NCI-H82 (cell line): Measurements from ENCODE around the gene TUBB2A.
"Not testable (repeated sequence)": the region's sequence is repeated elsewhere in the genome, so short reads cannot be mapped to it uniquely, and the experiment has no call there.

Experiments
- DNase-seq: peaks from one replicate; lab custom pipeline; 2025; lab: John Stamatoyannopoulos, UW

TUBB2A gene

GRCh38 chr6:3157131-3157933 is at the start of gene TUBB2A:
Gene TUBB2A, minus strand, starts transcription at chr6:3157544. Its CDS starts 81 bp downstream, at chr6:3157463.
- peak; percentile 81 for DNase-seq

DNA sequence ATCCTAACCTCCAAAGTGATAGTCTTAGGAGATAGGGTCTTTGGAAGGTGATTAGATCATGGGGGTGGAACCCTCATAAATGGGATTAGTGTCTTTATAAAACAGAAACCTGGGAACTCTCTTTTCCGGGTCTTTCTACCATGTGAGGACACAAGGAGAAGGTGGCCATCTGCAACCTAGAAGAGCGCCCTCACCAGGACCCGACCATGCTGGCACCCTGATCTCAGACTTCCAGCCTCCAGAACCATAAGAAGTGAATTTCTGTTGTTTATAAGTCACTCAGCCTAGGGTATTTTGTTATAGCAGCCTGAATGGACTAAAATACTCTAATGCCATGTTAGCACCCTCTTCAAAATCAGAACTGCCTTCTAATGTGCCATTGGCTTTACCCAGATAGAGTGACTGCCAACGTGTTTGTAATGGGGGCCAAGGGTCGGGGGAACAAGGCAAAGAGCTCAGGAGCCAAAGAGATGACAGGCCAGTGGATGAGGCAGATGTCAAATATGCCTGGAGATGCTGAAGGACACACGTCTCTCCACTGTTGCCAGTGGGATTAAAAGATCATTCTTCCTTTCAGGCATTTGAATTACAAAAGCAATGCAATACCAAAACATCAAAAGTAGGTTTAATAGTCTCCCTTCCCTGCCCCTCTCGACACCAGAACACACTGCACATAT is 49.1 kb upstream of the TUBB2A start:
- peak; percentile 27 for DNase-seq

GRCh38 chr6:3205913-3206312 is 48.6 kb upstream of the TUBB2A start:
- DNase-seq, result no peak

DNA sequence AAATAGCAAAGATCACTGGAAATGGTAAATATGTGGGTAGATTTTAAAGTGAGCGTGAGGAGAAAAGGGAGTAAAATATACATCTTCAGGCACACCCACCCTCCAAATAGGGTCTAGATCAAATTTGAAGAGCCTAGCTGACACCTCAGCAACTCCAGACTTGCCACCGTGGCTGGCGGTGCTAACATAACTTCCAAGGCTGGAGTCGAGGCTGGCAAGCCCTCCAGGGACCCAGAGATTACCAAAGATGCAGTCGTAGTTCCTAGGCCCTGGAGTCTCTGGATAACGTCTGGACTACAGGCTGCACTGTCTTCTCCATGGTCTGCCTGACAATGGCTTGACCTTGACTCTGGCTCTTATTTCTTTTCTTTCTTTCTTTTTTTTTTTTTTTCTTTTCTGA is 47.6 kb upstream of the TUBB2A start:
- DNase-seq, result no peak

DNA sequence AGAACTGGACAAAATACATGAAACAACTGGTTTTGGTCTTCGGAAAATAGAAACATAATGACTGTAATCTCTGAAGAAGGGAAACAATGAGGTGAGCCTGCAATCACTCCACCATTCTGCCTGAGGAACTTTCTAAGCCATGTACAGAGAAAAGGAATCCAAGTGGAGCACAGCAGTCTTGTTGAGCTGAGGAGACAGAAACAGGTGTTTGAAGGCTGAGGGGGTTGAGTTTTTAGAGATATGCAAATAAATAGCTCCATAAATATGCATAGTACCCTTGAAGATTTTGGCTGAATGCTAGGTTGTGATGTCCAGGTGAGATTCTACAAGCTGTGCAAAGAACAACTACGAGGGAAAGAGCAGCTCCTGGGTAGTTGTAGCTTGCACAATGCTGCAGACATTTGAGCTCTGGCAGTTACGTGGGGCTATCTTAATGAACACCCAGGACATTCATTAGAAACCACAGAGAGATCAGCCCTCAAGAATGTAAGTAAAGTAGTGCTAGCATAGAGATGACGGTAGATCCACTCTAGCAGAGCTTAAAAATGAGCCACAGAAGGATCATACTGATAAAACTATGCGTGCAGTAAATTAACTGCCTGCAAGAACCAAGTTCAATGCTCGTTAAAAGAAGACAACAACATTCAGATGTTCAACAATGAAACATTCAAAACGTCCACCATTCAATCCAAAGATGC is 45.8 kb upstream of the TUBB2A start:
- DNase-seq, result no peak

DNA sequence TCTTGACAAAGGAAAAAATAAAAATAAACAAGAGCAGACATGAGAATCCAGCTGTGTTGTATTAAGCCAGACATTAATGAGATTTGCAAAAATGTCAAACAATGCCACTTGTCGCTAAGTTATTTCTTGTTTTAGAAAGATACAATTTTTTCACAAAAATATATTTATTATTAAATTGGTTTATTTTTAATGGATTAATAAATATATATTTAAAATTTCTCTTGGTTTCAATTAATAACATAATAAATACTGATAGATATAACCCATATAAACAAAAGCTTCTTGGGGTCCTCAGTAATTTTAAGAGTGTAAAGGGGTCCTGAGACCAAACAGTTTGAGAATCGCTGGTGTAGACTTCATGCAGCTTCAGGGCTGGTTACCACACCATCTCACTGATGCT is 44.0 kb upstream of the TUBB2A start:
- DNase-seq, result no peak

GRCh38 chr6:3200682-3201081 is 43.3 kb upstream of the TUBB2A start:
- no peak for DNase-seq

- DNase-seq, result no peak
Observed at GRCh38 chr6:3199382-3199781, 42.0 kb upstream of the TUBB2A start.

DNA sequence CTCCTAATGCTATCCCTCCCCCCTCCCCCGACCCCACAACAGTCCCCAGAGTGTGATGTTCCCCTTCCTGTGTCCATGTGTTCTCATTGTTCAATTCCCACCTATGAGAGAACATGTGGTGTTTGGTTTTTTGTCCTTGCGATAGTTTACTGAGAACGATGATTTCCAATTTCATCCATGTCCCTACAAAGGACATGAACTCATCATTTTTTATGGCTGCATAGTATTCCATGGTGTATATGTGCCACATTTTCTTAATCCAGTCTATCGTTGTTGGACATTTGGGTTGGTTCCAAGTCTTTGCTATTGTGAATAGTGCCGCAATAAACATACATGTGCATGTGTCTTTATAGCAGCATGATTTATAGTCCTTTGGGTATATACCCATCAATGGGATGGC is 40.4 kb upstream of the TUBB2A start:
- DNase-seq, result not testable (repeated sequence)

GRCh38 chr6:3196770-3197169 is 39.4 kb upstream of the TUBB2A start:
- DNase-seq, result no peak

DNA sequence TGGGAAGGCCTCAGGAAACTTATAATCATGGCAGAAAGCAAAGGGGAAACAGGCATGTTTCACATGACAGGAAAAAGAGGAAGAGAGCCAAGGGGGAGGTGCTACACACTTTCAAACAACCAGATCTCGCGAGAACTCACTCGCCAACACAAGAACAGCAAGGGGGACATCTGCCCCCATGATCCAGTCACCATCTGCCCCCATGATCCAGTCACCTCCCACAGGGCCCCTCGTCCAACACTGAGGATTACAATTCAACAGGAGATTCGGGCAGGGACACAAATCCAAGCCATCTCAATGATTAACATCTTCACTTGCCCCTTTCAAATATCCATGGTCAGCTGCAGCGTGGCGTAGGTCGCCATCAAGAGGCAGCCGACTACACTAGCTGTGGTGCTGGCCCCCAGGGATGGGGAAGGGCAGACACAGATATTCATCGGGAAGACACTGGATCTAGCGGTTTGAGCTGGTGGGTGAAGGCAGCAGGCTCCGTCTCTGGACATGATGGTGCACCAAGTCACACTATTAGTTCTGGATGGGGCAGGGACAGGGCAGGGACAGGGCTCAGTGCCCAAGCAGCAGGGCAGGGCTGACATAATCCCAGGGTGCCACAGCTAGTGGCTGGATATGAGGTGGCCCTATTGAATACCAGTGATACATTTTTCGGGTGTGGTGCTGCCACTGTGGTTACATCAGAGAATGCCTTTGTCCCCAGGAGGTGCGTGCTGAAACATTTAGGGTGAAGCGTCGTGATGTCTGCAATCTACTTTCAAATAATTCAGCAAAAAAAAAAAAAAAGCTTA is 38.6 kb upstream of the TUBB2A start:
- DNase-seq, result peak; percentile 94

- DNase-seq, result no peak
Observed at GRCh38 chr6:3195420-3195694, 38.0 kb upstream of the TUBB2A start.

DNA sequence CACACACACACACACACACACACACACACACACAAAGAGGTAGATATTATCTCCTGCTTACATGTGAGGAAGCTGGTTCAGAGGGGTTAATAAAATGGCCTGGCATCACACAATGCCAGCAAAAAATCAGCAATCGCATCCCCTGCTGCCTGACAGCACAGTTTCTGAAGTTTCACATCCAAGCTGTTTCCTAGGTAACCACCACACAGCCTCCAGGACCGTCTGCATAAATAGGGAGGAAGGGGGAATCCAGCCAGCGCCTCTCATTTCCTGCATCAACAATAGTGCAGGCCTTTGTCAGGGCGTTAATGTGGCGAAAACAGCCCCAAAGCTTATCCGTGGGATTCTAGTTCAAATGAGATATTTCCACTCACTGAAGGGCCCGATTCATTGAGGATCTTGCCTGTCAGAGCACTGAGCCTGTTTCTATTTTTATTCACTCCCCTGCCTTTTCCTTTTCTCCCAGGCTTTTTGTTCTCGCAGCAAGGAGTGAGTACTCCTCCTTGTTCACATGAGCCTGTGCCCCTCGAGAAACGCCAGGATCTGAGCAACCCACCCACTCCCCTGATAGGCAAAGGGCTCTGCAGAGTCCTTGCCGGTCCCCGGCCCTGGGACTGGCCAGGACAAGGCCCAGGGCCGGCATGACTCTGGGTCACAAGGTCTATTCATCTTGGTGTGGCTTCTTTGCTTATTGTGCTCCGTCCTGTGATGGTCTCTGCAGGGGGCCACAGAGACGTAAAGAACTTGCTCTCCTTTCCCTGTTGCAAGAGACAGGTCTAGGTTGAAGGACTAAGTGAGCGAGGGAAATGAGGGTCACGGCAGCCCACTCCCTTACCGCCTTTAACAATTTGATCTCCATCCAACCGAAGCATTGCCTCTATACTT is 37.4 kb upstream of the TUBB2A start:
- no peak for DNase-seq

DNA sequence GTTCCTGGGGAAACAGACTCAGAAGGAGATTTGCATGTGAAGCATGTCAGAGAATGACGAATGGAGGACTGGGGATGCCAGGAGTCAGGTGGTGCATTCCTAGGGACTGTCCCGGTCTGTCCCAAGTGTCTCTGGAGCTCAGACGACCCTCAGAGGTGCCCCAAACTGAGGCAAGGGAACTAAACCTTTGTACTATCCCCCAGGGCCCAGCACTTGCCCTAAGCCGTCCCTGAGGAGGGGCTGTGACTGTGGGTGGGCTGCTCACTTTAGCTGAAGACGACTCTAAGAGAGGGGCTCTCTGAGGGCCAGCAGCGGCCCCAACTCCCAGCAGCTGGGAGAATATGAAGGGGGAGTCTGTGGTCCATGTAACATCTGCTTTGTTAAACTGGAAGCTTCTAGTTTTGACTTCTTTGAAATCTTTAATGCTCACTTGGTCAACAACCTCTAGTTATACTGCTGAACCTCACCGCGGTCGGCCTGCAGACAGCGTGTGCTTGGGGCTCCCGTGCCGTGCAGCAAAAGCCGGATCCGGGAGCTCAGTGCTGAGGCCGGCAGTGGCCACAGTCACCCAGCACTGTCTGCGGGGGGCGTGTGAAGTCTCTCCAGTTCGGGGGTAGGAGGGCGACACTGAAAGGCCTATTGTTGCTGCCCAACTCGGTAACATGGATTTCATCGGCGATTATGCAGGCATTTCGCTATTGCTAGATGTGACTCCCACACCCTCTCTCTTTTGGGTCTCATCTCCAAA is 35.9 kb upstream of the TUBB2A start:
- DNase-seq, result no peak

DNA sequence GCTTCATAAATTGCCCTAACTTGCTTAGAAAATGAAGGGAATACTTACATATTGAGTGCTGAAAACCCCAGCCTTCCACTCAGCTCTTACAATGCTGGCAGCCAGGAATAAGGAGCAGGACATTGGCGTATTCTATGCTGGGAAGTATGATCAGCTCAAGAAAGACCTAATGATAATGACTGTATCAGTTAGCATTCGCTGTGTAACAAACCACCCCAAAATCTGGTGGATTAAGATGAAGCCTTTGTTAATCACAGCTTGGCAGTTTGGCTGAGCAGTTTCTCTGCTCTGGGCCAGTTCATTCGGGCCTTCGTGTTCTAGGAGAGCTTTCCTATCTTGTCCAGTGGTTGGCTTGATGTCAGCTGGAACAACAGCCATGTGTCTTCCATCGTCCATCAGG is 33.4 kb upstream of the TUBB2A start:
- no peak for DNase-seq

- no peak for DNase-seq
Observed at GRCh38 chr6:3190056-3190455, 32.7 kb upstream of the TUBB2A start.

DNA sequence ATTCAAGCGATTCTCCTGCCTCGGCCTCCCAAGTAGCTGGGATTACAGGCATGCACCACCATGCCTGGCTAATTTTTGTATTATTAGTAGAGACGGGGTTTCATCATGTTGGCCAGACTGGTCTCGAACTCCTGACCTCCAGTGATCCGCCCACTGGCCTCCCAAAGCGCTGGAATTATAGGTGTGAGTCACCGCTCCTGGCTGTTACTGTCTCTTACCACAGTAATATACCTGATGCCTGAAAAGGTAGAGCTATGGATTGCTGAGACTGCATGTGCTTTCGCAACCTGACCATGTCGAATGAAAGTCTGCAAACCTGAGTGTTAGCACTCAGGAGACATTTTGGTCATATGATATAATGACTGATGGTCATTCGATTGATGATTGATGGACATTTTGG is 31.8 kb upstream of the TUBB2A start:
- not testable (repeated sequence) for DNase-seq

DNA sequence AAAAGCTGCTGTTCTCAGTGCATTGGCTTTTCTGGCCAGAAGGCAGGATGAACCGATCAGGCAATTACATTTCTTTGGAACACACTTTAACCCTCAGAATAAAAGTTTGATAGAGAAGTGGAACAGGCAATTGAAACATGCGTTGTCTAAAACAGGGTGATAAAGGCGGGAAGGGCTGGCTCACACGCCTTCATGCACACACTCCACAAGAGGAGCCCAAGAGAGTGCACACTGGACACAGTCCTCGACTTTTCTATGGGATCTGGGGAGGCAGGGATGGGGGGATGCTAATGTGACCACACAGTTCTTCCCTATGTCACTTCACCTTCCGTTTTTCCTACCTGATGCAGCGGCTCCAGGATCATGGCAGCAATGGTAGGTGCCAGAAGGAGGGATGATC is 30.9 kb upstream of the TUBB2A start:
- no peak for DNase-seq

- DNase-seq, result no peak
Observed at GRCh38 chr6:3186974-3187382, 29.6 kb upstream of the TUBB2A start.

DNA sequence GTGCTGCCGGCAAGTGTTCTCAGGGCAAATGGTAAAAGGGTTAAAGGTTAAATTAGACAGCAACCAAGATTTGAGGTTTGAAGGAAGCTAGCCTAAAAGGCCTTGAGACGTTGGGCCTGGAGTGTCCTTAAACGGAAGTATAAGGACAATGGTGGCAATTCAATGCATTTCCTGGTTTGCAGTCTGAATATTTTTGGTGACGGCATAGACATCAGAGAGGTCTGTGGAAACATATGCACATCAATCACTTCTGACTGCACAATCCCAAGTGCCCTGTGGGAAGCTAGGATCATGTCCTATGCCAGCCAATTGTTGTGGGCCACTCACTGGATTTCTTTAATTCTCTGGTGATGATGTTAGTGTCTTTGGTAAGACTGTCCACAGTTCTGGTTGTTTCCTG is 25.7 kb upstream of the TUBB2A start:
- DNase-seq, result no peak

DNA sequence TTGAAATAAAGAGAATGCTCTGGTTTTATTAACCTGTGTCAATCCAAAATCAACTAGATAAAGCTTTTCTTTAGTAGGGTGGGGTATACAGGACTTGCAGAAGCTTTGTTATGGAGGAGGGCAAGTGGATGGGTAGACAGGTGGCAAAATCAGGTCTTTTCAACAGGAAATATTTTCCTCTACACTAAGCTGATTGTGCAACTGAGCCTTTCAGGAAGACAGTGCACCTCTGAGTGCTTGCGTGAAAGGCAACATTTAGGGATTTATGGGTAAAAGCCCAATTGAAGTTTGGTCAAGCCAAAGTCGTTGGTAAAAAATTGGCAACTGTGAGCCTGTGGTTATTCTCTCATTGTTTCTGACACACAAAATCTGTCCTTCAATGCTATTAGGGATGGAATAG is 23.8 kb upstream of the TUBB2A start:
- DNase-seq, result no peak
